Activated naive CD8-positive, alpha-beta T cell (primary cell): ENCODE measurements around the gene FEZF1.

Experiments
- H3K27ac Mint-ChIP-seq: one replicate; pipeline ENCODE4 v1.8.0; 2021; ENCODE audit warnings: mixed read lengths
- H3K27me3 Mint-ChIP-seq: one replicate; pipeline ENCODE4 v1.8.0; 2021; ENCODE audit warnings: mixed read lengths
- H3K36me3 Mint-ChIP-seq: one replicate; pipeline ENCODE4 v1.8.0; 2021; ENCODE audit warnings: mixed read lengths
- H3K4me1 Mint-ChIP-seq: one replicate; pipeline ENCODE4 v1.8.0; 2021; ENCODE audit warnings: low read depth, mixed read lengths
- H3K4me3 Mint-ChIP-seq: one replicate; pipeline ENCODE4 v1.8.0; 2021; ENCODE audit warnings: mild to moderate bottlenecking, mixed read lengths
- H3K9me3 Mint-ChIP-seq: one replicate; pipeline ENCODE4 v1.8.0; 2021; ENCODE audit warnings: low read depth, mixed read lengths

FEZF1 gene

DNA sequence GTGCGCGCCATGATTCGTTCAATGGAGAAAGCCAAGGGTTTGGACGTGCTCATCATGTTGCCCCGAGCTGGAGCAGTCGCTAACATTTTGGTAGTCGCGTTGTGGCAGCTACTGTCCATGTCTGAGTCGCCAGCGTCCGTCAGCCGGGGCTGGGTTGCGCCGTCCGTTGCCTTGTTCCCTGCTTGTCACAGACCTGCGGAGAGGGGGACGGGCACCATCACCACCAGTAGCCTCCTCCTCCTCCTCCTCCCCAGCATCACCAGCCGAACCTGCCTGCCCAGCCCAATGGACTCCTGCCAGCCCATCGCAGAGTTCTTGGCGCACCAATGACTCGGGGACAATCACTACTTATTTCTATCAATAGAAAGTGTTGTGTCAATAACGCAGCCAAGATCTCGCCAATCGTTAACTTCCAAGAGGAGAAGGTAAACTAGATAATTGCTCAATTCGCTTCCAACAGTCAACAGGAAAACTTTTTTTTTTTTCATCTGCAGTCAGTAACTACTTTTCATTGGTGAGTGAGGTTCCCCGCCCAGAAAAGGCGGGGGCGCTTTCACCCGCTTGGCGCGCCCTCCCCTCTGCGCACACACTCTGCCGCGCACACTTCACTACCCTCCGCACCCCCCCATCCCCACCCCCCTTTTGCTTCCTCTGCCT lies at the start of gene FEZF1:
FEZF1 (minus strand) TSS at position 432 of the 657 bp plus-strand sequence; CDS start at position 119, 313 bp downstream.
- Mint-ChIP-seq H3K4me1 (no peaks in the 10 kb centered on the region), H3K9me3 (no peaks in the 10 kb centered on the region), H3K27me3 (peaks cover 59% of the 10 kb centered on the region), H3K4me3 (no peak within 1 kb of the TSS), H3K27ac (no peak within 1 kb of the TSS), H3K36me3 (no peaks in the 10 kb centered on the region)

DNA sequence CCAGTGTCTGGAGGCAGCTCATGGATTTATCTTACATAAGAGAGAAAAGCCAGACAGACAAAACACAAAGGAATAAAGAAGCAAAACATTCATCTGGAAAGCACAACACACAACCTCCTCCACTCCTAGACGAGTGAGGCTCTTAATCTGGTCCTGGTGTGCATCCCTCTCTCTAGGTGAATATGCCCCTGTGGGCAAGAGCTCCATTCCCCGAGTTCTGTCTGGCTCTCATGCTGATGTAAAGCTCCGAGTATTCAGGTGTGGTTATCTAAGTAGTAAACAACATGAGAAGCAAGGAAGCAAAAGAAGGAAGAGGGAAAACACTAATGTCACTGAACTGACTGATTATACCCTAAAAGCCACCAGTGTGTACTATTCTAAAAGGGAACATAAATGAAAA lies 47.9 kb upstream of the FEZF1 start:
- no peaks in the 10 kb centered on the region for H3K36me3 Mint-ChIP-seq
- no peaks in the 10 kb centered on the region for H3K9me3 Mint-ChIP-seq
- no peak overlapping the region for H3K27ac Mint-ChIP-seq
- no peaks in the 10 kb centered on the region for H3K27me3 Mint-ChIP-seq
- H3K4me3 Mint-ChIP-seq = no peak overlapping the region
- no peaks in the 10 kb centered on the region for H3K4me1 Mint-ChIP-seq

DNA sequence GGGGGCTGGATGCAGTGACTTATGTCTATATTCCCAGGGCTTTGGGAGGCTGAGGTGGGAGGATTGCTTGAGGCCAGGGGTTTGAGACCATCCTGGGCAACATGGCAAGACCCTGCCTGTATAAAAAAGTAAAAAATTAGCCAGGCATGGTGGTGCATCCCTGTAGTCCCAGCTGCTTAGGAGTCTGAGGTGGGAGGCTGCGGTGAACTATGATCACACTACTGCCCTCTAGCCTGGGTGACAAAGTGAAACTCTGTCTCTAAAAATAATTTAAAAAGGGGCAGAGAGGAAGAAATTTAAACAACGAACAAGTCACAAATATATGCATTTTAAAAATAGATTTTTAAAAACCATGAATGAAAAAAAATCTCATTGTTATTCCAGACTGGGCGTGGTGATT lies 46.2 kb upstream of the FEZF1 start:
- no peaks in the 10 kb centered on the region for H3K9me3 Mint-ChIP-seq
- no peak overlapping the region for H3K27ac Mint-ChIP-seq
- no peaks in the 10 kb centered on the region for H3K27me3 Mint-ChIP-seq
- H3K4me3 Mint-ChIP-seq = no peak overlapping the region
- no peaks in the 10 kb centered on the region for H3K4me1 Mint-ChIP-seq
- H3K36me3 Mint-ChIP-seq = no peaks in the 10 kb centered on the region

DNA sequence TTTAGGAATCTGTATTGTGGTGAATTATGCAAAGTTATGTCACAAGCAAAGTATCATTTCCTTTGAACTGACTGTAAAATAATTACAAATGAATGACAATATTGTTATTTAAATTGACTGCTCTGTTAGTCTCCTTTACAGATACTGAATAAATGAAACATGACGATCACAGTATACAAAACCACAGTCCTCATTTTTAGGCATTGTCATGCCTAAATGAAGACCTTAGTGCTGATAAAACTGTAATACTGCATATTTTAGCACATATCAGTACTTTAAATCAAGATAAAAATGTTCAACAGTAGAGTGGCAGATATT lies 39.7 kb upstream of the FEZF1 start:
- Mint-ChIP-seq H3K27ac (no peak overlapping the region), H3K9me3 (no peaks in the 10 kb centered on the region)

DNA sequence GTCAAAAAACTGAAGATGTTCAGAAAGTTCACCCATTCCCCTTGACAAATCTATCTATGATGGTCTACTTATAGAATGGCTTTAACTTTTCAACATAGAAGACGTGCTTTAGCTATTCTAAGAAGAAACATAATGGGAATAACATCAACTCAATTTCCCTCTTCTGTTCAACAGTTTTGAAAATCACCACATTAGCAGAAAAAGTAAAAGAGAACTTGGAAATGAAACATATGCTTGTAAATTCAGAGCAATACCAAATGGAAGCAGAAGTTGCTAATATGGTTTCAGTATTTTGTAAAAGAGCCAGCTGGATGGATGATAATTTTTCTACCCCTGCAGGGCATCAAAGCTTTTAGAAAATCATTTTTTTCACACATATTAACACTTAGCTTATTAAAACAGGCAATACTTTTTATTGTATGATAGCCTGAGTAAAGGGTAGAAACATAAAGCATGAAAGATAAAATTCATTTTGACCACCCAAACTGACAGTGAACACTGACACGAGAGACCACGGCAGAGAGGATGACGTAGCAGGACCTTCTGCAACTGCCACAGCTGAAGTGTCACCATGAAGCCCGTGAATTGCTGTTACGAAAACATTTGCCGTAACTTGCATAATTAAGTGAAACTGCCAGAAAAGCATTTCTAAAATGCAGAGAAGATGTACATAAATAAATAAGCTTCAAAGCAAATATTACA lies 39.2 kb upstream of the FEZF1 start:
- no peaks in the 10 kb centered on the region for H3K36me3 Mint-ChIP-seq
- no peaks in the 10 kb centered on the region for H3K4me1 Mint-ChIP-seq
- no peak overlapping the region for H3K4me3 Mint-ChIP-seq
- H3K9me3 Mint-ChIP-seq = no peaks in the 10 kb centered on the region
- H3K27me3 Mint-ChIP-seq = no peaks in the 10 kb centered on the region
- H3K27ac Mint-ChIP-seq = no peak overlapping the region

More for the DNA sequence above, 39.7 kb upstream of the FEZF1 start:
- H3K27me3 Mint-ChIP-seq = no peaks in the 10 kb centered on the region
- H3K4me3 Mint-ChIP-seq = no peak overlapping the region
- H3K4me1 Mint-ChIP-seq = no peaks in the 10 kb centered on the region
- no peaks in the 10 kb centered on the region for H3K36me3 Mint-ChIP-seq

DNA sequence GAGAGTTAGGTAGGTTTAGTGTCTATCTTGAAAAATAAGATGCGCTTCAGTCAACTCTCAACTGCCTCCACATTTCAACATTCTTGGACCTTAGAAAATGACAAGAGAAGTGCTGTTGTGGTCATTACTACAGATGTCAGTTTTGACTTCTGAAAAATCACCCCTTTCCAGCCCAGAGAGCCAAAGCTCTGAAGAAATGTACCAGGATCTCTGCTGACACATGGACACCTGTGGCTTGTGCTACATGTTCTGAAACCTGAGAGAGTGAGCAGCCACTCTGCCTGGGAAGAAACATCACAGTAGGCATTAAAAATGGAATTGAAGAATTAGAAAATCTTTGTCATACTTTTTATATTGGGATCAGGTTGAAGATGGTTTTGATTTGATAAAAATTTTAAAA lies 35.9 kb upstream of the FEZF1 start:
- H3K4me1 Mint-ChIP-seq = no peaks in the 10 kb centered on the region
- no peaks in the 10 kb centered on the region for H3K9me3 Mint-ChIP-seq
- no peak overlapping the region for H3K27ac Mint-ChIP-seq
- H3K4me3 Mint-ChIP-seq = no peak overlapping the region
- no peaks in the 10 kb centered on the region for H3K27me3 Mint-ChIP-seq
- no peaks in the 10 kb centered on the region for H3K36me3 Mint-ChIP-seq

DNA sequence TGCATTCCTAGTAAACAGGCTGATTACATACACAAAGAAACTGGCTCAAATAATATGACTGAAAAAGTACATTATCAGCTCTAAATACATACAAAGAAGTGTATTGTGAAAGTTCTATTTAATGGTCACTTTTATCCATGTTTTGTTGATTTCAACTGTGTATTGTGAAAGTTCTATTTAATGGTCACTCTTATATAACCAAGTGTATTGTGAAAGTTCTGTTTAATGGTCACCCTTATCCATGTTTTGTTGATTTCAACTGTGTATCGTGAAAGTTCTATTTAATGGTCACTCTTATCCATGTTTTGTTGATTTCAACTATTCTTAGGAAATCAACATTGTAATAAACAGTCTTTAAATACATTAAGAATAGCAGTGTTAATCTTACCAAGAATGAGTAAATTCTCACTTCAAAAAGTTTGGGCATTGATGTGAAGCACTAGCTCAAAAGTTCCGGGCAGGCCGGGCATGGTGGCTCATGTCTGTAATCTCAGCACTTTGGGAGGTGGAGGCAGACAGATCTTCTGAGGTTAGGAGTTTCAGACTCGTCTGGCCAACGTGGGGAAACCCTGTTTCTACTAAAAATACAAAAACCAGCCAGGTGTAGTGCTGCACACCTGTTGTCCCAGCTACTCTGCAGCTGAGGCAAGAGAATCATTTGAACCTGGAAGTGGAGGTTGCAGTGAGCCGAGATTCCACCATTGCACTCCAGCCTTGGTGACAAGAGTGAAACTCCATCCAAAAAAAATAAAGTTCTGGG lies 34.8 kb upstream of the FEZF1 start:
- no peaks in the 10 kb centered on the region for H3K4me1 Mint-ChIP-seq
- no peak overlapping the region for H3K27ac Mint-ChIP-seq
- H3K9me3 Mint-ChIP-seq = no peaks in the 10 kb centered on the region
- H3K36me3 Mint-ChIP-seq = no peaks in the 10 kb centered on the region
- no peak overlapping the region for H3K4me3 Mint-ChIP-seq
- H3K27me3 Mint-ChIP-seq = no peaks in the 10 kb centered on the region

DNA sequence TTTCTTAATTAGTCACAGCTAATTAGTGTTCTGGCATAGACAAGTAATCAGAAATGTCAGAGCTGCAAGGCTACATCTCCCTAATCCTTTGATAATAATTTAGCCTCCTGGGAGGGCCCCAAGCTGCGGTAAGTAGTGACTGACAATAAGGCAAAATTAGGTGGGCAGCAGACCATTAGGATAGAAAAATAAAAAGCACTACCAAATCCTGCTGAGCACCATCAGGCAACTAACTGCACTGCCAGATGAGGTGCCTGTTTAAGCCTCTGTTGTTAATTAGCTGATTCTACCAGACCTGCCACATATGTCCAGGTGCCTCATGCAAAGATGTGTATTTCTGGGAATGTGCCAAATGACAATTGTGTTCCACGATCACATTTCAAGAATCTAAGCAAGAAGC lies 32.5 kb upstream of the FEZF1 start:
- Mint-ChIP-seq H3K9me3 (no peaks in the 10 kb centered on the region), H3K36me3 (no peaks in the 10 kb centered on the region), H3K27me3 (no peaks in the 10 kb centered on the region), H3K27ac (no peak overlapping the region), H3K4me3 (no peak overlapping the region), H3K4me1 (no peaks in the 10 kb centered on the region)

DNA sequence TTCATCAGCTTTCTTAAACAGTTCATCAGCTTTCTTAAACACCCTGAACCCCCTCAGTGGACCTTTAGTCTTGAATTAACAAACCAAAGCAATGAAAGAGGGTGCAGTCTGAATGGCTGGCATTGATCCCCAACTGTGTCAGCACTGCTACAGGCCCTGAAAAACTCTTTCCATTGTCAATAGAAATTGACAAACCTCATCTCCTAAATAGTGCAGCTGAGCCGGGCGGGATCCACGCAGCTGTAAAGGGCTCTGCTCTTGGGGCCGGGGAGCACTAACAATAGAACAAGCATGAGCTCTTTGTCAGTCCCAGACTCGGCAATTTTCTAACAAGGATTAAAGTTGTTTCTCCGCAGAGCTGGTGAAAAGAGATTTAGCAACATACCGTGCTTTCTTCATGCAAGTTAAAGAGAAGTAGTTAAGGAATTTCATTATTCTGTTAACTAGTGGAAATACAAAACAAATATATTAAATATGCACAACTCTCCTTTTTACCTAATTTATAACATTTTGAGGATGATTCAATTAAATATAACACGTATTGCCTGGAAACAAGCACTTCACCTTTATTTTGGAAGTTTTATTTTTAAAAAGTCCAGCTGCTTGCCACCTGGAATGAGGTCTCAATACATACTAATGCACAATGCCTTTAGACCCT lies 24.7 kb upstream of the FEZF1 start:
- H3K9me3 Mint-ChIP-seq = no peaks in the 10 kb centered on the region
- H3K36me3 Mint-ChIP-seq = no peaks in the 10 kb centered on the region
- H3K4me1 Mint-ChIP-seq = no peaks in the 10 kb centered on the region

DNA sequence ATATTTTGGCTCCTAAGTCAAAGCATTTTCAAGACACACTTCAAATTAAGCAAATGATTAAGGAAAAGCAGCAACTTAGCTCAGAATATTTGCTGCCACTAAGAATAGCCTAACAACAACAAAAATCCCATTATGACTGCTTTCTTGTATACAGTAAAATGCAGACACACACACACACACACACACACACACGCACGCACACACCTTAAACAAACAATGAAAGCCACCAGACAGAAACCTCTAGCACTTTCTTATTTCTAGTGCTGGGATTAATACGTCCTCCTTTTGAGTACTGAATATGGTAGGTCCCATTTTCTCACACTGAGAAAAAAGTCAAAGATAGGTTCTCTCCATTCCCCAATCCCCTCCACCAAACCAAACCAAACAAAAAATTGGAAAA lies 23.4 kb upstream of the FEZF1 start:
- Mint-ChIP-seq H3K27me3 (peaks cover 2% of the 10 kb centered on the region), H3K27ac (no peak overlapping the region), H3K4me1 (no peaks in the 10 kb centered on the region), H3K36me3 (no peaks in the 10 kb centered on the region), H3K9me3 (no peaks in the 10 kb centered on the region), H3K4me3 (no peak overlapping the region)

More for the DNA sequence above, 24.7 kb upstream of the FEZF1 start:
- Mint-ChIP-seq H3K27ac (no peak overlapping the region), H3K27me3 (peaks cover 2% of the 10 kb centered on the region), H3K4me3 (no peak overlapping the region)

DNA sequence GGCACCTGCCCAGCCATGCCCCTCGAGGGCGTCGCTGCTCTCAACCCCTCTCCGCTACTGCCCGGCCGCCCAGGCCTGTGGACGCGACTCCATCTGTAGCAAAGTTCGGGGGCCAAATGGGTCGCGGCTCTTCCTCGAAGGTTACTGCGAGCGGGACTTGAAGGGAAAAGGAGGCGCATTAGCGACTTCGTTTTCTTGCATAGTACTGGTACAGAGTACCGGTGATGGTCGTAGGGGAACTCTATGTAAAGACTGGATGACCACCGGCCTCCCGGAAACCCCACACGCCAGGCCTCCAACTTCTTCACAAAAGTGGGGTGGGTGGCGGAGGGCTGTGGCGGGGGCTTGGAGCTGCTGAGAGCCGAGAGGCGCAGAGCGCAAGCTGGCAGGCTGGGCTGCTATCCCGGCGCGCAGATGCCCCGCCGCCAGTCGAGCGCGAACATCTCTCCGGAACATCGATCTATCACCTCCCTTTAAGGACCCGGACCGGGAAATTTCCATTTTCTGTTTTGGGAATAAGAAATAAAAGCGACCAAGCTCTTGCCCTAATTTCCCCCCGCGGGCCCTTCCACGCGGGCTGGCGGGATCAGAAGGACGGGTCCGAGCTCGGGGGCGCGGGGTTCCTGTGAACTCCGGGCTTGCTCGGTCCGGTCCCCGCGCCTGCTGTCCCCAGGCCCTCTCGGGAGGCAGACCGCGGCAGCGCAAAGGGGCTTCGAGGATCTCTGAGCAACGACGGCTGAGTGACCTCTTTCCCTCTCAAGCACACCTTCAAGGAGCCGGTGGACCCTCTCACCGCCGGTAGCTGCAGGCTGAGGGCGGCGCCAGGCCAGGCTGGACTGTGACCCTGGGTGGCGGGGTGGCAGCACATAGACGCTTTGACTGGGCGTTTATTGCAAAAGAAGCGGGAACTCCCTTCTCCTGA lies 12.2 kb upstream of the FEZF1 start:
- Mint-ChIP-seq H3K27ac (no peak overlapping the region), H3K36me3 (no peaks in the 10 kb centered on the region), H3K27me3 (peaks cover 37% of the 10 kb centered on the region), H3K9me3 (peaks cover 8% of the 10 kb centered on the region), H3K4me1 (no peaks in the 10 kb centered on the region), H3K4me3 (no peak overlapping the region)

DNA sequence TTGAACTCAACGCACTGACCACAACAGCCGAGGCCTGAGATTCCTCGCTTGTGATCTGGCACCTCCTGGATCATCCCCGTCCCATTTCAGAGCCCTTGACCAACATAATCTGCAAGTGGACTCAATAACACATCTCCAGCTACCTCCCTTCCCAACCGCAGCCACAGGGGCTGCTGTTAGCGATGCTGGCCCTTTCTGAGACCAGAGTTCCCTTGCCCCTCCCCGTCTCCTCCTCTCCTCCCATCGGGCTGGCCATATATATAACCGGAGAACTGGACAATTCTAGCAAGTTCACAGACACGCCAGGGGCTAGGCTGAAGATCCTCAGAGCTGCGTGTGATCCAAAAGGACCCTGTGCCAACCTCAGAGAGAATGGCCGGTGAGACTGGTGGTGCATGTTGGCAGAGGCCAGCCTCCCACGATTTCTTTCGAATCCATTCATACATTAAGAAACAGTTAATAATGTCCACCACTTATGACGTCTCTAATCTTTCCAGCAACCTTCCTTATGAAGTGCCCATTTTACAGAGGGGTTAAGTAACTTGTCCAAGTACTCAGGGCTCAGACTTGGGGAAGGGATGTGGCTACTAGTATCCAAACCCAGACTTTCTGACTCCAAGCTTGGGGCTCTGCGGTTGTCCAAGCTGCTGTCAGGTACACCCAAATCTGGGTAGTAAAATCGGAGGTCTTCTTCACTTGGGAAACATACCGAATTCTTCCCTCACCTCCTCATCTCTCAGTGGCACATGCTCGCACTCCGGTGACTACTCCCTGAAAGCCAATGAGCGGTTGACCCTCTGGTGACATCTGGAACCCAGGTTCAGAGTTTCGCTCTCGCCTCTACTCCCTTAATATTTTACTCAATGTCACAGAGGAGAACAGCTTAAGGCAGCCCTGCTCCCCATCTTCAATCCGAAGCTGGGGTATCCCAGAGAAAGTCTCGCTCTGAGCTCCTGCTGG lies 11.2 kb upstream of the FEZF1 start:
- peaks cover 43% of the 10 kb centered on the region for H3K27me3 Mint-ChIP-seq
- no peak overlapping the region for H3K4me3 Mint-ChIP-seq
- no peak overlapping the region for H3K27ac Mint-ChIP-seq
- H3K9me3 Mint-ChIP-seq = peaks cover 8% of the 10 kb centered on the region
- peaks cover 6% of the 10 kb centered on the region for H3K4me1 Mint-ChIP-seq
- H3K36me3 Mint-ChIP-seq = no peaks in the 10 kb centered on the region

DNA sequence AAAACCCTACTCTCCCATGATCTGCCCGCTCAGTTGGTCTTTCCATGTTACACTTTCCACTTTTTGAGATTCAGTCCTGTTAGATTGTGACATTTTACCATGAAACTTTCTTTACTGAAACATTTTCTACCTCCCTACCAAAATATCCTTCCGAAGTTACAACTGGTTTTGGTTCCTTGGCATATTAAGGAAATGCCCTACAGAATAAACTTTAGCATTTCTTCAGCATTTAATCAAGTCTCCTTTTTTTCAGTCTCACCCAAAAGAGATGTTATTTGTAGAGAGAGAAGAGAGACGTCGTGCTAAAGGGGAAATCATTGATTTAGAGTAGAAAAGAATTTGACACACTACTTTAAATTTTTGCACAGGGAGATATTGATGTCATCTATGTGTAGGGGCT lies 9.7 kb upstream of the FEZF1 start:
- H3K27ac Mint-ChIP-seq = no peak overlapping the region
- H3K4me3 Mint-ChIP-seq = no peak overlapping the region
- peaks cover 7% of the 10 kb centered on the region for H3K4me1 Mint-ChIP-seq
- H3K27me3 Mint-ChIP-seq = peaks cover 47% of the 10 kb centered on the region
- no peaks in the 10 kb centered on the region for H3K36me3 Mint-ChIP-seq
- H3K9me3 Mint-ChIP-seq = peaks cover 5% of the 10 kb centered on the region
